Ramos (cell line): Measurements from ENCODE around the gene ANKRD10.

Experiments
- in situ Hi-C: fragments of 300-500 bp; cut with MboI; formaldehyde crosslinking; loops from one replicate; pipeline ENCODE4 v1.14.3; 2022; ENCODE audit warnings: low sequenced_read_pairs; ENCODE audit not compliant: unreplicated experiment

Gene ANKRD10

DNA sequence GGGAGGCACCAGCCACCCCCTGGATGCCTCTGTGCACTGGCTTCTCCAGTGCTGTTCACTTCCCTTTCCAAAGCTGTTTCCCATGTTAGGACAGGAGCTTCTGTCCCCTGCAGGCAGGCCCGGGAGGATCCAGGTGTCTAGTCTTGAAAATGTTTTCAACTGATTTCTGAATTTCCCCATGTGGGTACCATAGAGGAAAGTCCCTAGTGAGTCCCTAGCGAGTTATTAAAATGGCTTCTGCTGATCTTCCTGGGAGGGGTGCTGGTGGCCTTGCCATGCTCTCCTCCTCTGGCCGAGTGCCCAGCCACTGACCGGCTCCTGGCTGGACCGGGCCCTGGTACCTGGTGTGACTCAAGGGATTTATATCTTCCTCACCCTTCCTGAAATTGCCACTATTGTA is 5.2 kb upstream of the ANKRD10 start:
- in situ Hi-C loops, result loop anchor here (25.0 kb wide), 1 partner anchor 208 kb away; the partner anchor contains the start of genes CARS2 and ING1

DNA sequence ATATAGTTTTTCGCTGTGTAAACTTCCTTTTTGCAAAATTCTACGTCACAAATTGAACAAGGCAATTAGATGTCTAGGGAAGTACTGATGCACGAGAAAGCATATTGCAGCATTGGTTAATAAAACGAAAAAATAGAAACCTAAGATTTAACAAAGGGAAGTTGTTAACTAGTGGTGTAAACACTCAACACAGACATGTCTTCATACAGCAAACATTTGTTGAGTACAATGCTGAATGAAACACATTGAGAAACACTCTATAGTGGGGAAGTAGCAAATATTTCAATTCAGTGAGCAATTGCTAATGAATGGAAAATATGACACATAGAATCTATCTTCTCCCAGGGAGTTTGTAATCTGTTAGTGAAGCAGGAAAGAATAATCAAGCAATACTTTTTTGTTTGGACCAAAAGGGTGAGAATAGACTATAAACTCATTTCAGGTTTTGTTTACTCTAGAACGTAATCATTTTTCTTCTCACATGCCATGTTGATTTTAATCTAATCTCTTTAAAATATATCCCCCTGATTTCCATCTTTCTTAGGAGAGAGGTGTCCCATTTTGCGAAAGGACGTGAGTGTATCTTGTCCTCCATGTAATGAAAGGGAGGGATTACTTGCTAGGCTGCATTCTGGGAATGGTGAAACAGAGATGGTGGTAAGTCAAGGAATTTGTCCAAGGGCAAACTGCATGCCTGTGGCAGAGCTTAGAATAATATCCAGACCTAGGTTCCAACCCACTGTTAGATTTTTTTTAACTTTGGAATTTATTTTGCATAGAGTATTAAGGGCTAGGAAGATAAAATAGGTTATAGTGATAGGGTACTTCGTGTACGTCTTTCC is 1.7 kb upstream of the ANKRD10 start:
- in situ Hi-C loops, result loop anchor here (25.0 kb wide), 1 partner anchor 204 kb away; the partner anchor contains the start of genes CARS2 and ING1

DNA sequence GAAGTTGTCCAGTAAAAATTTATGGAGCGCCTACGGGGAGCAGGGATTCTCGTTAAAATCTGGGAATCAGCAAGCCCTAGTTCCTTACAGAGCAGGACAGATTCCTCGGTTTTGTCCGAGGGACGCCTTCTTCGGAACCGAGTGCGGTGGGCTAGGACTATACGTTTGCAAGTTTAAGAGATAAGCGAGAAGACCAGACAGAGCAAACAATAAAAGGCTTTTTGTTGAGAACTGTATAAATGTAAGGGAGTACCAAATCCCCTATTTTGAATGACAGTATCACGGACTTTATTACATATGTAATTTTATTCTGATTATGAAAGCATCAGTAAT is 971 bp upstream of the ANKRD10 start:
- in situ Hi-C loops, result loop anchor here (25.0 kb wide), 1 partner anchor 204 kb away; the partner anchor contains the start of genes CARS2 and ING1

DNA sequence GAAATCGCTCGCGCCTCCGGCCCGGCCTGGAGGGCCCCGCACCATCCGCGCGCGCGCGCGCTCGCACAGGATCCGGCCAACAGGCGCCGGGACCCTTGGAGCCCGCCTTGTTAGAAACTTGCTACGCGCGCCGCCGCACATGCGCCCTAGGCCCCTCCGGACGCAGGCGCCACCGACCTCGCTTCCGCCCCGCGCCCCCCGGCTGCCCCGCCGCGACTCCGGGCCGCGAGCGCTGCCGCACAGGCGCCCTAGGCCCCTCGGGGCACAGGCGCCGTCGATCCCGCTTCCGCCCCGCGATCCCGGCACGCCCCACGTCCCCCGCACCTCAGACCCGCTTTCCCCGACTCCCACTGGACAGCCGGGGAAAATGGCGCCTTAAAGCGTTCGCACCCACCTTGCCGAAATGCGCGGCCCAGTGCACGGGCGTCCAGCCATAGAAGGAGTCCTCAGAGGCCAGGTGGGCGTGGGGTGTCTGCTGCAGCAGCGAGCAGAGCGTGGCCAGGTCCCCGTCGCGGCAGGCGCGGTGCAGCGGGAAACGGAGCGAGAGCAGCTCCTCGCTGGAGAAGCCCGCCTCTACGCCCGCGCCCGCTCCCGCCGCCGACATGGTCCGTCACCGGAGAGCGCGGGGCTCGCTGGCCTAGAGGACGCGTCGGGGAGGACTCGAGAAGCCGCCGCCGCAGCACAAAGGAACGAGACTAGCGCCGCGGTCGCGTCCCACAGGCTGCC is 375 bp downstream of the ANKRD10 start:
- in situ Hi-C loops, result loop anchor here (25.0 kb wide), 1 partner anchor 202 kb away; the partner anchor contains the start of genes CARS2 and ING1

DNA sequence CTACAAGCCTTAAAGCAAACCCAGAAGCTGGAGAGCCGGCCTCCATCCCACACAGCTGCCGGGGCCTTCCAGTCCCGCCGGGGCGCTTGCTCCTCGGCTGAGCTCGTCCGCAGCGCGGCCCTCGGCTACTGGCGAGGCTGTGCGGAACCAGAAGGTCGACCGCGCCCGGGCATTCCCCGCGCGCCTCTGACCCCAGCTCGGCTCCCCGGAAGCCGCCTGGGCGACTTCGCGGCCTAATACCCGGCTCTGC is 863 bp downstream of the ANKRD10 start:
- in situ Hi-C loops, result loop anchor here (25.0 kb wide), 1 partner anchor 202 kb away; the partner anchor contains the start of genes CARS2 and ING1

DNA sequence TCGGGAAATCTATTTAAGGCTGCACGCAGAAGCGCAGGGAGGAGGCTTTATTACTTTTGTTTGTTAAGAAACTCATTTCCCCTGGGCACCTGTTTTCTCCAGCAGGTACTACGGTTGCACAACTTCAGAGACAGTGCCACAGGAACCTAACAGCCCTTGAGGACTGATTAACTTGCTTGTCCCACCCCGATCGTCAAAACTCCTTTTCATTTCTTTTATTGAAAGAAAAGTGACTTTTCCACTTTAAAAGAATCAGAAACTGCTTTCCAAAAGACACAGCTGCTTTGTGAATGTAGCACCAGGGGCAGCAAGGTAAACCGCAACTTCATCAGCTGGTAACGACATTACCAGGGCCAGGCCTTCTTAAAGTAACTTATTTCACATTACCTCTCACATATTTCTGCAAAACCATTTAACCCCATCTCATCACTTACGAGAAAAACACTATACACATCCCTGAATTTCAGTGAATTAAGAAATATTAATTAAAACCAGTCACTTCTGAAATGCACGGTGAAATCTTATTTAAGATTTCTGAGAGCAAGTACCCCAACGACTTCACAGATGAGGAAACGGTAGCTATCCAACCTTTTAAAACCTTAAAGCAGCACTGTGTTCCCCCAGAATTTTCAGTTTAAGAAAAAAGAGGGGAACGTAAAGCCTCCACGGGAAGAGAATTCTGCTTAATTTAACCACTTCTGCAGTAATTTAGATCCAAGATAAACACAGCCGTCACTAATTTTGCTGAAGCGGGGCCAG is 1.4 kb downstream of the ANKRD10 start:
- in situ Hi-C loops, result loop anchor here (25.0 kb wide), 1 partner anchor 201 kb away; the partner anchor contains the start of genes CARS2 and ING1

DNA sequence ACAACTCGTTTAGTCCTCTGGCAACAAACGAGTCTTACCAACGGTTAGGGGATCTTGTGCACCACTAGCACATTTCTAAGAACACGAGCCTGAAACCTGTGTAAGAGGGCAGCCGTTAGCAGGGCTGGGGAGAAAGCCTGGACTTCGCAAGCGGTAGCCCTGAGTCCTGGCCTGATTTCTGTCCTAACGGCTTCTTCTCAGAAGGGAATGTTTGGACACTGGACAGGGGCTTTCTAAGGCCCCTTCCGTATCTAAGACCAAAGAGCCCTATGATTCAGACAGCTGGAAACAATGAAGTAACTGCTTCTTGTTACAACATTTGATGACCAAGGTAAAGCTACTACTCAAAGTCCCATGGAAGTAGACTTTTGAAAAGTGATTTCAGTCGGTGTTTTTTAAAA is 2.2 kb downstream of the ANKRD10 start:
- in situ Hi-C loops, result loop anchor here (25.0 kb wide), 1 partner anchor 200 kb away; the partner anchor contains the start of genes CARS2 and ING1

DNA sequence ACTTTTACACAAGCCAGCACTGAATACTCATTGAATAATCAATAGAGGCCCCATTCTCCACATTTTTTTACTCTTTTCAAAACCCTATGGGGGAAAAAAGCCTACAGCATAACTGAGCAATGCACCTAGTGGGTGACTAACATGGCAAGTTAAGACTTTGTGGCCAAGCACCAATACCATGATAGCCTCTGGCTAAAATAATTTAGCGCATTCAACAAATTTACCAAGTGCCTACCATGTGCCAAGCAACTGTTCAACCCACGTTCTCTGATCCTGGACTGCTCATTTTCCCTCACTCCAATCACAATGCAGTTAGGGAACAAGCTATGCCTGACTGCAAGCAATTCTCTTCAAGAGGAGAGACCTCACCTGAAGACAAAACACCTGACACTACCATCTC is 3.0 kb downstream of the ANKRD10 start:
- in situ Hi-C loops, result loop anchor here (25.0 kb wide), 1 partner anchor 200 kb away; the partner anchor contains the start of genes CARS2 and ING1

DNA sequence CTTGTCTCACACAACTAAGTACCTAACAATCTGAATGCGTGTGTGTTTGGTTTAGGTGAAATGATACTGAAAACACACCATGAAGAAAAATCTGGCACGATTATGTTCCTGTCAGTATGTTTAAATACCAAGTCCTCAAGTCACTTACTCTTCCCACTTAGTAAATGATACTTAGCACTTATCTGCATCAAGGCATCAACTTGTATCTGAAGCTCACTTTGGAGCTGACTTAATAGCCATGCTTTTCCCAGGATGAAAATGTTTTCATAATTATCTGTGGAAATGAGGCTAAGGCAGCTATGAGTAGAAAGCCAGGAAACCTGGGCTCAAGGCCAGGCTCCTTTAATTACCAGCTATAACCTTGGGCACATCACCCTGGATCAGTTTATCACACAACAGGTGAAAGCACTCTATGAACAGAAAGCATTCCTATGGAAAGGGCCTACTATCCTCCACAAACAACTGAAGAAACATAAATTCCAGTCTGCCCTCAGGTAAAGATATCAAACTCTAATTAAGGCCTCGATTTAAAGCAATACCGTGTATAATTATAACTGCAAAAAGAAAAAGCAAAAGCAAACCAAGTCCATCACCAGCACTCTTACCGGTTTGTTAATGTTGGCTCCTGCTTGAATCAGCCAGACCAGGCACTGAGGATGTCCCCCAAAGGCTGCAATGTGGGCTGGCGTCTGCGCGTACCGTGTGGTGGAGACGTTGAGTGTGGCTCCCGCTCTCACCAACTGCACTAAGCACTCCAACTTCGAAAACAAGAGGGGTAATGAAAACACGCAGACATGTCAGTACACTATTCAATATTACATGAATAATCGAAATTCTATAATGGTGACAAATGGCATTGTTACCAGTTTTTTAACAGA is 4.6 kb downstream of the ANKRD10 start:
- in situ Hi-C loops, result loop anchor here (25.0 kb wide), 1 partner anchor 198 kb away; the partner anchor contains the start of genes CARS2 and ING1

DNA sequence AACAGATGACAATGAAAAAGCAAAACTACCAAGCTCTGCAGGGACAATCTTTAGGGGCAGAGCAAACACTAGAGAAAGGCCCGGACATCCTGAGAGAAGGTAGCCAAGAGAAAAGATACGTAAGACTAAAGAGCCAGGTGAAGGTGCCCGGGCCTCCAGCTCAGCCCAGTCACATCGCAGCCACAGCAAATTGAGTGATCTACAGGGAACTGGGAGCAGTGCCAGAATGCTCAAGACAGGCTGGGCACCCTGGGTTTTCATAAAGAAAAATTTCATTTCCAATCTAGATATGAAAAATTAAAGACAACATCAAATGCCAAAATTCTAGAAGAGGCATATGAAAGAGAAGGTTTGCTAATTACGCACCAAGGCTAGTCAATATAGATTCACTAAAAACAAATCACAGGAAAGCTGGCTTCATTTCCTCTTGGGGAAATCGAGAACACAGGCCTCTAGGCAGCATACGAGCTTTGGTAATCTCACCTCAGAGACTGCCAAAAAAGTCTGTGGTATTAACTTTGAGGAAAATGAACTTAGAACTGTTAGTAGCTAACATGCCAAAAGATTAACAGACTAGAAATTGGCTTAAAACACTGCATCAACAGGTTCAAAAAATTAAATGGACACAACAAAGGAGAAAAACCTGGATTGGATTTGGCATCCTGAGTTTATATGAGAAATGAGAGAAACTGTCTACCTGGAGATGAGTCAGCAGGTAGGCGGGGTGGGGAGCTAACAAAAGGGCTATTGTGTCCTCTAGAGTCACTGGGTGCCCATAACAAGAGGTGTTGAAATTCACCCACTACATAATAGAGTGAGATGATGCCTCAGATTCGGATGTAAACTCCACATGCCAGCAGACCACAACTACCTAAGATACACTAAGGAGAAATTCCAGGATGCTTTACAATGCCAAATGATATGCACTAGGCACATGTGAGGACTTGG is 6.6 kb downstream of the ANKRD10 start:
- in situ Hi-C loops, result loop anchor here (25.0 kb wide), 1 partner anchor 196 kb away; the partner anchor contains the start of genes CARS2 and ING1

DNA sequence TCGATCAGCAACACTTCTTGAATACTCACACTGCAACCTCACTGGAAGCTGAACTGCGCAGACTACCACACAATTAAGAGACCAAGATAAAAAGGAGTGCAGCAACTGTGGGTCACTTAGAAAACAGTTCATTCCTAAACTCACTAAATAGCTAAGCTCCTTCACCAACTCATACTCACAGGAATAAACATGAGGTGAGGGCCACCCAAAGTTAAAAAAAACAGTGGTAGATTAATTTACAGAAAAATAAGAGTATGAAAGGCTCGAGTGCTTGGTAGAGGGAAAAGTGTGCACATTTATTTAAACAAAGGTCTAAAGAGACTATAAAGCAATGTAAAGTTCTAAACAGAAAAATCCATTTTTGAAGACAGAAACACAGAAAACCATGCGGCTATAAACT is 7.6 kb downstream of the ANKRD10 start:
- in situ Hi-C loops, result loop anchor here (25.0 kb wide), 1 partner anchor 195 kb away; the partner anchor contains the start of genes CARS2 and ING1

DNA sequence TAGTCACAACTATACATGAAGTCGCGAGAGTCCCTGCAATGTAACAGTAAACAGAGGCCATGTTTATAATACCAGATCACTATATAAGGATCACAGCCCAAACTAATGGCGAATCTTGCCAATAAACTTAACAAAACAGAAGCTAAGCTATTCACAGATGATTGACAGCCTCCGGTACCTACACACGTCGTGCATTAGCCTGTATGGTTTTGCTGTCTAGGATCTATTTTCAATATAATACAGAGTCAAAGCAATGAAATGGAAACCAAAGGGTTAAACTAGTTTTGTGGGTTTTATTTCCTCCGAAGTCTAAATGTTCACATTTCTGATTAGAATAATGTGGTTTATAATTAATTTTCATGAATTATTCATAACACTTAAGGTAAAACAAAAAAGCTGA is 10.1 kb downstream of the ANKRD10 start:
- in situ Hi-C loops, result loop anchor here (25.0 kb wide), 1 partner anchor 192 kb away; the partner anchor contains the start of genes CARS2 and ING1

DNA sequence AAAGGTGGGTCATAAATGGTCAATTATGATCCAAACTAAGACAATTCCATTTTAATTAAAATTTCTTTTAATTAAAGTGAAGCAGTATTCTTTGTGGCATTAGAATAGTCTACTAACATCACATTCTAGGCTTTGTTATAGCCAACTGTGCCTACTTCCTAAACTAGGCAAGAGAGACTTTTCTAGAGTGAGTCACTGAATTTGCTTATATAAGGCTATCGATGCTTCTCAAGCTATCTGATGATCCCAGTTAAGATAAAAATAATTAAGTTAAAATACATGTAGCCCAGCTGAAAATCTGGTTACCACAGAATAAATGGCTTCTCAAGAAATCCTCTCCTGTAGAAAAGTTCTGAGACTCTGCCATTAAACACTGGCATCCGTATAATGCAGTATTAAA is 12.5 kb downstream of the ANKRD10 start:
- in situ Hi-C loops, result loop anchor here (25.0 kb wide), 1 partner anchor 190 kb away; the partner anchor contains the start of genes CARS2 and ING1

DNA sequence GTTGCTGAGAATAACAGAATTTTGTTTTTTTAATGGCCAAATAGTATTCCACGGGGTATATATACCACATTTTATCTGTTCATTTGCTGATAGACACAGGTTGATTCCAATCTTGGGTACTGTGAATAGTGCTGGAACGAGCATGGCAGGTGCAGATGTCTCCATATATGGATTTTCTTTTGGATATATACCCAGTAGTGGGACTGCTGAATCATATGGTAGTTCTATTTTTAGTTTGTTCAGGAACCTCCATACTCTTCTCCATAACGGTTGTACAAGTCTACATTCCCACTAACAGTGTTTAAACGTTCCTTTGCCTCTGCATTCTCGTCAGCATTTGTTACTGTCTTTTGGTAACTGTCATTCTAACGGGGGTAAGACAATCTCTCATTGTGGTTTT is 17.3 kb downstream of the ANKRD10 start:
- in situ Hi-C loops, result no loop called here

DNA sequence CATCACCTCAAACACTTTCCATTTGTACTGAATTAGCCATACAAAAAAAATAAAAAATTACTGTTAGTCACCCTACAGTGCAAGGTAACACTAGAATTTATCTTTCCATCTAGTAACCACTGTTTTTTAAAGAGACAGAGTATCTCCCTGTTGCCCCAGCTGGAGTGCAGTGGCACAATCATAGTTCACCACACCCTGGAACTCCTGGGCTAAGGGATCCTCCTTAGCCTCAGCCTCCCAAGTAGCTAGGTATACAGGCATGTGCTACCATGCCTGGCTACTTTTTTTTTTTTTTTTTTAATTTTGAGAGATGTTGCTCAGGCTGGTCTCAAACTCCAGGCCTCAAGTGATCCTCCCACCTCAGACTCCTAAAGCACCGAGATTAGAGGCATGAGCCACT is 17.9 kb downstream of the ANKRD10 start:
- in situ Hi-C loops, result no loop called here

DNA sequence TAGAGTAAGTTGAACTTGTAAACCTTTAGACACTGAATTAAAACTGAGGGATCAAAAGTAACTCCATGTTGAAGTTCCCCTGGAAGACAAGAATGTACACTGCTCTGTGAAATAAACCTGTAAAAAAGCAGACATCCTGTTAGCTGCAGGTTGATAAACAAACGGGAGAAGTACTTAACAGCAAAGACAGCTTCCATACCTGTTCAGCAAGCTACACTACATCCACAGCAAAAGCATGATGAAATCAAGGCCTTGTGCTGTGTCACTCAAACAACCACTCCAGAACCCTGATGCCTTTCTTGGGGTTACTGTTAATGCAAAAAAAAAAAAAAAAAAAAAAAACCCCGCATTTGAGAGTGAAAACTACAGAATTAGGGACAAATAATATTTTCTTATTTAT is 20.8 kb downstream of the ANKRD10 start:
- in situ Hi-C loops, result no loop called here

DNA sequence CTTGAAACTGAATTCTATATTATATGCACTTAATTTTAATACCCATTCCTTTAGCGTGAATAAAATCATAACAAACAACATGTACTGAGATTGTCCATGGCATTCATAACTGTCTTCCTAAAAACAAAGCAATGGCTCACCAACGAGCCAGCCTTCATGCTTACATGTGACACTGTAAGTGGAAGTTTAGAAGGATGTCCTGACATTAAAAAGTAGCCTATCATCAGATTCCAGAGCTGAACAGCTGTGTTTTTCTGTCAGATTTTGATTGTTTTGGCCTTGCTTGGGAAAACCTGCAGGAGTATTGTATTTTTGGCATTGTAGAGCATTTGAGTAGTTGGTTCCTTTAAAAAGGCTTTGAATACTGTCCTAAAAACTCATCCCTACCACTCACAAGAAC is 21.3 kb downstream of the ANKRD10 start:
- in situ Hi-C loops, result no loop called here
